Measurements from ENCODE around the gene ACCSL. TPM values are rescaled to one million over a fixed set of nuclear protein-coding genes. Genes with fewer than 3 reads are reported as not detected.

The ACCSL gene
- total RNA-seq, 4 donors from 2014 or later: not detected

GRCh38 chr11:44034639-44035038 is 13.1 kb upstream of the ACCSL start:
- DNase-seq (ENCODE audit: low spot score) (no peak), ATAC-seq (ENCODE audit: low FRiP score) (no peak)
- no peak for TF ChIP-seq CTCF (IDR thresholded peaks at IDR 0.05)

GRCh38 chr11:44036811-44037657 is 10.7 kb upstream of the ACCSL start:
- peak; percentile 88 for ATAC-seq (ENCODE audit: low FRiP score)
- TF ChIP-seq CTCF (IDR thresholded peaks at IDR 0.05): peak in 2 of 3 donors; percentile 32 to 57
- no peak for DNase-seq (ENCODE audit: low spot score)

GRCh38 chr11:44037658-44037998 is 10.2 kb upstream of the ACCSL start:
- no peak for ATAC-seq (ENCODE audit: low FRiP score)
- TF ChIP-seq CTCF (IDR thresholded peaks at IDR 0.05): no peak
- no peak for DNase-seq (ENCODE audit: low spot score)

- DNase-seq (ENCODE audit: low spot score) (no peak), ATAC-seq (ENCODE audit: low FRiP score) (no peak)
- TF ChIP-seq CTCF (IDR thresholded peaks at IDR 0.05): no peak
Observed at GRCh38 chr11:44043157-44043556, 4.6 kb upstream of the ACCSL start.

GRCh38 chr11:44046182-44046581 is 1.6 kb upstream of the ACCSL start:
- DNase-seq (ENCODE audit: low spot score) (no peak), ATAC-seq (ENCODE audit: low FRiP score) (no peak)
- no peak for TF ChIP-seq CTCF (IDR thresholded peaks at IDR 0.05)

GRCh38 chr11:44047298-44047697 is 483 bp upstream of the ACCSL start:
- TF ChIP-seq CTCF (IDR thresholded peaks at IDR 0.05): no peak
- DNase-seq (ENCODE audit: low spot score) (no peak), ATAC-seq (ENCODE audit: low FRiP score) (no peak)

GRCh38 chr11:44049832-44050231 is 2.1 kb downstream of the ACCSL start:
- ATAC-seq (ENCODE audit: low FRiP score): no peak
- no peak for TF ChIP-seq CTCF (IDR thresholded peaks at IDR 0.05)
- no peak for DNase-seq (ENCODE audit: low spot score)
